ENCODE data around the gene ZFYVE21.

The ZFYVE21 gene

DNA sequence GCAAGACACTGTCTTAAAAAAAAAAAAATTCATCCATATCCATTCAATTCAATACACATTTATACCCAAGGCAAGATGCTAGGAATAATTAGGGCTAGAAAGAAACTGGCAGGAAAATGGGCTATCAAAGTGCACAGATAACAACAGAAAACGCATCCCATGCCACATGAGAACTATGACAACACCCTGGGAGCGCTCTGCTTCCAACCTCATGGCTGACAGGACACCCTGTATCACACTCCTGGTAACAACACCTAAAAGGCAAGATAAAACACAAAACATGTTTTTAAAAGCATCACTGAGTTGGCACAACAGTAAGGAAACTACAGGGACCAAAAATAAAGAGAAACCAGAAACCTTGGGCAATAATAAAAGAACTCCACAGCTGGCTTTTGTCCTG lies 54.9 kb downstream of the ZFYVE21 start:
- H3K4me3 ChIP-seq (replicated peaks; ENCODE audit: insufficient read depth, low read length) = no peak overlapping the region
- no peak for TF ChIP-seq CTCF (IDR thresholded peaks at IDR 0.05; ENCODE audit: insufficient read depth, low read length)
- no peak for TF ChIP-seq GABPA (IDR thresholded peaks at IDR 0.05; ENCODE audit: low read depth)
- TF ChIP-seq, protein P1, sequence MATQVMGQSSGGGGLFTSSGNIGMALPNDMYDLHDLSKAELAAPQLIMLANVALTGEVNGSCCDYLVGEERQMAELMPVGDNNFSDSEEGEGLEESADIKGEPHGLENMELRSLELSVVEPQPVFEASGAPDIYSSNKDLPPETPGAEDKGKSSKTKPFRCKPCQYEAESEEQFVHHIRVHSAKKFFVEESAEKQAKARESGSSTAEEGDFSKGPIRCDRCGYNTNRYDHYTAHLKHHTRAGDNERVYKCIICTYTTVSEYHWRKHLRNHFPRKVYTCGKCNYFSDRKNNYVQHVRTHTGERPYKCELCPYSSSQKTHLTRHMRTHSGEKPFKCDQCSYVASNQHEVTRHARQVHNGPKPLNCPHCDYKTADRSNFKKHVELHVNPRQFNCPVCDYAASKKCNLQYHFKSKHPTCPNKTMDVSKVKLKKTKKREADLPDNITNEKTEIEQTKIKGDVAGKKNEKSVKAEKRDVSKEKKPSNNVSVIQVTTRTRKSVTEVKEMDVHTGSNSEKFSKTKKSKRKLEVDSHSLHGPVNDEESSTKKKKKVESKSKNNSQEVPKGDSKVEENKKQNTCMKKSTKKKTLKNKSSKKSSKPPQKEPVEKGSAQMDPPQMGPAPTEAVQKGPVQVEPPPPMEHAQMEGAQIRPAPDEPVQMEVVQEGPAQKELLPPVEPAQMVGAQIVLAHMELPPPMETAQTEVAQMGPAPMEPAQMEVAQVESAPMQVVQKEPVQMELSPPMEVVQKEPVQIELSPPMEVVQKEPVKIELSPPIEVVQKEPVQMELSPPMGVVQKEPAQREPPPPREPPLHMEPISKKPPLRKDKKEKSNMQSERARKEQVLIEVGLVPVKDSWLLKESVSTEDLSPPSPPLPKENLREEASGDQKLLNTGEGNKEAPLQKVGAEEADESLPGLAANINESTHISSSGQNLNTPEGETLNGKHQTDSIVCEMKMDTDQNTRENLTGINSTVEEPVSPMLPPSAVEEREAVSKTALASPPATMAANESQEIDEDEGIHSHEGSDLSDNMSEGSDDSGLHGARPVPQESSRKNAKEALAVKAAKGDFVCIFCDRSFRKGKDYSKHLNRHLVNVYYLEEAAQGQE (IDR thresholded peaks at IDR 0.05; ENCODE audit: insufficient replicate concordance, low read depth) = no peak
- TF ChIP-seq SPI1 (IDR thresholded peaks at IDR 0.05; ENCODE audit: borderline replicate concordance, low read depth) = no peak
- H3K27me3 ChIP-seq (ENCODE audit: insufficient read depth, poor library complexity, severe bottlenecking) = no peaks in the 10 kb centered on the region

GRCh38 chr14:103770902-103771301 lies 55.3 kb downstream of the ZFYVE21 start:
- TF ChIP-seq, protein P1 (IDR thresholded peaks at IDR 0.05; ENCODE audit: insufficient replicate concordance, low read depth) = no peak
- TF ChIP-seq SPI1 (IDR thresholded peaks at IDR 0.05; ENCODE audit: borderline replicate concordance, low read depth) = no peak
- TF ChIP-seq CTCF (IDR thresholded peaks at IDR 0.05; ENCODE audit: insufficient read depth, low read length) = no peak
- TF ChIP-seq POLR2AphosphoS5 (IDR thresholded peaks at IDR 0.05; ENCODE audit: low read depth) = no peak
- no peak for TF ChIP-seq GABPA (IDR thresholded peaks at IDR 0.05; ENCODE audit: low read depth)
- H3K4me3 ChIP-seq (replicated peaks; ENCODE audit: insufficient read depth, low read length) = no peak overlapping the region
- H3K27me3 ChIP-seq (ENCODE audit: insufficient read depth, poor library complexity, severe bottlenecking) = no peaks in the 10 kb centered on the region
- DNase-seq (ENCODE audit: low read depth in 1 of 2, low spot score in 1 of 2) = no peak
- H3K27ac ChIP-seq (replicated peaks) = no peak overlapping the region

More for the DNA sequence above, 54.9 kb downstream of the ZFYVE21 start:
- no peak overlapping the region for H3K27ac ChIP-seq (replicated peaks)
- no peak for DNase-seq (ENCODE audit: low read depth in 1 of 2, low spot score in 1 of 2)

DNA sequence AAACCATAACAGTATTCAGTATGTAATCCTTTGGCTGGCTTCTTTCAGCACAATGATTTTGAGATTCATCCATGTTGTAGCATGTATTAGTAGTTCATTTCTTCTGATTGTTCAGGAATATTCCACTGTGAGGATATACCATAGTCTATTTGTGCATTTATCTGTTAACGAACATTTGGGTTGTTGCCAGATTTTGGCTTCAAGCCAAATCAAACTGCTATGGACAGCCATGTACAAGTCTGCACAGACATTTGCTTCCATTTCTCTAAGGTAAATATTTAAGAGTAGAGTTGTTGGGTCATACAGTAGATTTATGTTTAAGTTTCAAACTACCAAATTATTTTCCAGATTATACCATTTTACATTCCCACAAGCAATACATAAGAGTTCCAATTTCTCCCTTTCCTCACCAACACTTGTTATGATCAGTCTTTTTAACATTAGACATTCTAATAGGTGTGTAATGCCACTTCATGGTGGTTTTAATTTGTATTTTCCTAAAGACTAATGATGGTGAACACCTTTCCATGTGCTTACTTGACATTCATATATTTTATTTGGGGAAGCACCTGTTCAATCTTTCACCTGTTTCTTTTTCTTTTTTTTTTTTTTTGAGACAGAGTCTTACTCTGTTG lies 56.6 kb downstream of the ZFYVE21 start:
- no peaks in the 10 kb centered on the region for H3K27me3 ChIP-seq (ENCODE audit: insufficient read depth, poor library complexity, severe bottlenecking)
- no peak for DNase-seq (ENCODE audit: low read depth in 1 of 2, low spot score in 1 of 2)
- no peak overlapping the region for H3K4me3 ChIP-seq (replicated peaks; ENCODE audit: insufficient read depth, low read length)
- TF ChIP-seq CTCF (IDR thresholded peaks at IDR 0.05; ENCODE audit: insufficient read depth, low read length) (no peak), GABPA (IDR thresholded peaks at IDR 0.05; ENCODE audit: low read depth) (no peak), SPI1 (IDR thresholded peaks at IDR 0.05; ENCODE audit: borderline replicate concordance, low read depth) (no peak), POLR2AphosphoS5 (IDR thresholded peaks at IDR 0.05; ENCODE audit: low read depth) (no peak)
- TF ChIP-seq, protein P1 (IDR thresholded peaks at IDR 0.05; ENCODE audit: insufficient replicate concordance, low read depth) = no peak
- no peak overlapping the region for H3K27ac ChIP-seq (replicated peaks)

Data from HL-60 (cell line).